Measurements from ENCODE around the gene YAF2.

GRCh38 chr12:42178101-42178500 lies 59.9 kb downstream of the YAF2 start:
- no peak for TF ChIP-seq CTCF (conservative IDR thresholded peaks at IDR 0.05)
- no peak for TF ChIP-seq ZFX (IDR thresholded peaks at IDR 0.05)
